ENCODE data around the gene SMIM44. TPM values are rescaled to one million over a fixed set of nuclear protein-coding genes. Genes with fewer than 3 reads are reported as not detected.
A peak's percentile ranks its signal among the peaks of the same experiment; 100 is the strongest.

Gene SMIM44
- total and polyA plus RNA-seq, 9 of the 15 experiments (the other 6 are each of a cell fraction or from before 2014, with no cell fraction given) = not detected

- TF ChIP-seq ZNF511 (CRISPR knock-in tag; IDR thresholded peaks at IDR 0.05) = no peak
- TF ChIP-seq FOXM1 (IDR thresholded peaks at IDR 0.05; ENCODE audit: low read depth) = no peak
- no peak for TF ChIP-seq FOXM1 (CRISPR knock-in tag; IDR thresholded peaks at IDR 0.05; ENCODE audit: low read depth)
- no peak for TF ChIP-seq SP1 (CRISPR knock-in tag; IDR thresholded peaks at IDR 0.05)
- TF ChIP-seq ZNF407 (IDR thresholded peaks at IDR 0.05; ENCODE audit: low read depth) = no peak
- TF ChIP-seq CEBPG (CRISPR knock-in tag; IDR thresholded peaks at IDR 0.05) = no peak
- no peak for TF ChIP-seq CEBPG (tag; conservative IDR thresholded peaks at IDR 0.05 in 1 of 2, IDR thresholded peaks at IDR 0.05 in 1 of 2)
- no peak for TF ChIP-seq ERF (CRISPR knock-in tag; IDR thresholded peaks at IDR 0.05)
- TF ChIP-seq HMGN3 (IDR thresholded peaks at IDR 0.05; ENCODE audit: borderline replicate concordance, extremely low read depth, insufficient read length, low read depth, low read length) = no peak
- TF ChIP-seq MAZ (CRISPR knock-in tag; conservative IDR thresholded peaks at IDR 0.05 in 1 of 2, IDR thresholded peaks at IDR 0.05 in 1 of 2) = peak; percentile 63; a peak in 2 of 4 replicates
- TF ChIP-seq ARID1B (IDR thresholded peaks at IDR 0.05) = no peak
Measured at GRCh38 chr19:3471954-3472655, 11.1 kb downstream of the SMIM44 start (continued).

Data from K562 (cell line).